Psoas muscle (tissue), 8 donors: ENCODE results near the gene SPAG9. TPM values are rescaled to one million over a fixed set of nuclear protein-coding genes. Genes with fewer than 3 reads are reported as not detected.

Experiments
- ATAC-seq, 4 donors: fragments of 200-7000 bp; cut with Tn5 transposase; one replicate each; pipeline ENCODE4 v1.9.1; 2020; ENCODE audit warnings: moderate library complexity in 3 of 4, mild to moderate bottlenecking in 2 of 4
- DNase-seq, 2 donors: peaks; one replicate each; pipeline ENCODE4 v3.0.0-alpha.2; 2020
- H3K27ac ChIP-seq: fragments of 200-600 bp; one replicate; pipeline ENCODE4 v1.8.0; 2022
- H3K27me3 ChIP-seq, 3 donors: fragments of 200-600 bp in 1 of 3; one replicate each; pipeline versions ENCODE4 v1.6.1 to v1.8.0; 2013 to 2022; ENCODE audit warnings: low read length in 2 of 3, mild to moderate bottlenecking in 2 of 3, moderate library complexity in 1 of 3; ENCODE audit not compliant: insufficient read depth in 3 of 3
- H3K36me3 ChIP-seq, 2 donors: fragments of 200-600 bp in 1 of 2; one replicate each; pipeline versions ENCODE4 v1.6.1 to v1.8.0; 2013 to 2022; ENCODE audit warnings: low read depth in 1 of 2, mild to moderate bottlenecking in 1 of 2, moderate library complexity in 1 of 2; ENCODE audit not compliant: insufficient read depth in 1 of 2
- H3K4me1 ChIP-seq: fragments of 200-600 bp; one replicate; pipeline ENCODE4 v1.8.0; 2022
- H3K4me3 ChIP-seq: fragments of 200-600 bp; one replicate; pipeline ENCODE4 v1.8.0; 2022; ENCODE audit warnings: mild to moderate bottlenecking
- H3K9me3 ChIP-seq: fragments of 200-600 bp; one replicate; pipeline ENCODE4 v1.8.0; 2022
- CTCF ChIP-seq: fragments of 200-600 bp; IDR thresholded peaks from one replicate; pipeline ENCODE4 v1.8.0; 2022; ENCODE audit warnings: antibody characterized with exemption
- WGBS, 3 donors: extraction: QIAGEN DNeasy Blood & Tissue Kit; methylation state at CpG; one replicate each; pipeline versions ENCODE4 v1.1.6 to v1.1.7; 2013; 5-methylcytosine and 5-hydroxymethylcytosine counted together
- intact Hi-C, 2 donors: fragments of 100-400 bp; cut with DNase I; formaldehyde crosslinking; loops; one replicate each; pipeline versions ENCODE4 v1.11.0 to v1.14.2; 2022
- polyA plus RNA-seq, 3 donors: library from polyadenylated mRNA; stranded (reverse); fragments of 200-250 nt; gene quantifications; one replicate each; pipeline ENCODE4 v1.2.3, GENCODE V29; 2013
- total RNA-seq, 4 donors: library from RNA; stranded (reverse); fragmentation: NEBNext Ultra II Directional in 2 of 4; extraction: Animal tissue kit (Norgen Biotek cat#: 25700) in 2 of 4; gene quantifications; one replicate each; pipeline versions ENCODE4 v1.2.1 to v1.2.4, GENCODE V29; 2021 to 2023
- donor health status: healthy with polysubstance abuse.
- donor health status: DM: no; HTN: no; CAD: no; lungs with moderate emphysema.
- donor health status: Bipolar disorder and iron deficiency.
- donor health status: healthy.
- donor health status: DM: yes; HTN: yes; CAD: no.
- donor health status: DM: no; HTN: no; CAD: no.
- donor health status: DM: no; HTN: no; CAD: no.
- donor health status: DM: yes; HTN: yes; CAD: no.

Gene SPAG9
- total and polyA plus RNA-seq, 7 donors = 34.8 to 133 (median 92.1) TPM

- H3K36me3 ChIP-seq = peaks cover 5 to 100% of the 10 kb centered on the region in 2 donors
These were observed 132.2 kb downstream of the SPAG9 start for GRCh38 chr17:50988427-50988826.

GRCh38 chr17:50986989-50987660 lies 133.5 kb downstream of the SPAG9 start:
- Histone ChIP-seq H3K27me3 (no peaks in the 10 kb centered on the region), H3K36me3 (peaks cover 3 to 100% of the 10 kb centered on the region in 2 donors), H3K9me3 (no peaks in the 10 kb centered on the region), H3K27ac (no peak overlapping the region), H3K4me3 (no peak overlapping the region), H3K4me1 (no peaks in the 10 kb centered on the region)
- 49 to 84% (median 56%) methylated on average over 1 of the region's 1 CpG for WGBS, 3 donors
- no peak for DNase-seq
- intact Hi-C loops = loop anchor here in 1 of 2 donors (10.0 kb wide), 1 partner anchor 232 kb away; no protein-coding TSS in a partner anchor
- ATAC-seq = peak in 1 of 4 donors; percentile 25
- no peak for TF ChIP-seq CTCF

More at GRCh38 chr17:50988427-50988826, 132.2 kb downstream of the SPAG9 start:
- no peaks in the 10 kb centered on the region for H3K9me3 ChIP-seq
- TF ChIP-seq CTCF = no peak
- no peak overlapping the region for H3K4me3 ChIP-seq
- H3K27ac ChIP-seq = no peak overlapping the region
- no peaks in the 10 kb centered on the region for H3K27me3 ChIP-seq
- no peaks in the 10 kb centered on the region for H3K4me1 ChIP-seq
- intact Hi-C loops = loop anchor here in 1 of 2 donors (10.0 kb wide), 1 partner anchor 234 kb away; no protein-coding TSS in a partner anchor
- ATAC-seq = peak in 1 of 4 donors; percentile 12
- WGBS, 3 donors = 95 to 96% (median 95%) methylated on average over 5 of the region's 5 CpGs
- no peak for DNase-seq

GRCh38 chr17:50981279-50981678 lies 139.4 kb downstream of the SPAG9 start:
- intact Hi-C loops = loop anchor here in 1 of 2 donors (10.0 kb wide), 1 partner anchor 226 kb away; no protein-coding TSS in a partner anchor
- no peaks in the 10 kb centered on the region for H3K9me3 ChIP-seq
- ATAC-seq (no peak), DNase-seq (no peak)
- H3K4me3 ChIP-seq = no peak overlapping the region
- no peaks in the 10 kb centered on the region for H3K4me1 ChIP-seq
- peaks cover 3 to 99% of the 10 kb centered on the region in 2 donors for H3K36me3 ChIP-seq
- H3K27me3 ChIP-seq = no peaks in the 10 kb centered on the region
- no peak for TF ChIP-seq CTCF
- H3K27ac ChIP-seq = no peak overlapping the region

- H3K4me1 ChIP-seq = no peaks in the 10 kb centered on the region
- TF ChIP-seq CTCF = no peak
- no peak overlapping the region for H3K27ac ChIP-seq
- WGBS, 3 donors = 94 to 98% (median 96%) methylated on average over 10 of the region's 10 CpGs
- ATAC-seq = no peak
- H3K27me3 ChIP-seq = no peaks in the 10 kb centered on the region
- H3K4me3 ChIP-seq = no peak overlapping the region
- intact Hi-C loops = loop anchor here in 1 of 2 donors (10.0 kb wide), 1 partner anchor 225 kb away; no protein-coding TSS in a partner anchor
- H3K9me3 ChIP-seq = no peaks in the 10 kb centered on the region
- no peak for DNase-seq
- peaks cover 3 to 99% of the 10 kb centered on the region in 2 donors for H3K36me3 ChIP-seq
These were observed 141.1 kb downstream of the SPAG9 start for GRCh38 chr17:50979524-50979927.
